ENCODE results near the gene ISM2. TPM values are rescaled to one million over a fixed set of nuclear protein-coding genes. Genes with fewer than 3 reads are reported as not detected.

Gene ISM2
- total and polyA plus RNA-seq, 9 of the 15 experiments (the other 6 are each of a cell fraction or from before 2014, with no cell fraction given): 0.08 to 0.11 TPM; not detected in 7

- H3K4me1 ChIP-seq (replicated peaks in 1 of 2; ENCODE audit: control insufficient read depth in 2 of 2, insufficient read depth in 2 of 2, low read length in 2 of 2): peaks cover 7 to 11% of the 10 kb centered on the region in 2 experiments; a peak in 3 of 5 replicates
- H3K36me3 ChIP-seq (ENCODE audit: control insufficient read depth, insufficient read depth, low read length): peaks cover 36% of the 10 kb centered on the region
- WGBS (ENCODE audit: insufficient coverage, low coverage, missing lambda C conversion rate): under 1% methylated on average over 42 of the region's 50 CpGs
- peaks cover 12% of the 10 kb centered on the region; the same call in 1 of the 2 replicates for H4K20me1 ChIP-seq (replicated peaks; ENCODE audit: control insufficient read depth, insufficient read depth, low read length)
- ChIA-PET CTCF (ENCODE audit: low intra/inter-chr PET ratio) (no interaction called here), POLR2A (interaction anchor here (0.6 to 2.2 kb wide), 9 partner anchors 9 to 154 kb away, joined by 3 to 7 read pairs (median 3); no protein-coding TSS in a partner anchor)
- BruUV-seq (replicated peaks): no TSS peak
- peak within 1 kb of the TSS; percentile 92 to 98 for H3K9ac ChIP-seq (ENCODE audit: insufficient read depth in 1 of 2, low read depth in 2 of 2, low read length in 2 of 2)
- peak; percentile 95 for ATAC-seq
- intact Hi-C loops (cut with micrococcal nuclease) (loop anchor here (2.0 to 5.0 kb wide), 6 partner anchors 50 to 190 kb away; partner anchors contain the start of genes GSTZ1, POMT2, SAMD15 and SPTLC2), in situ Hi-C loops (cut with MboI) (no loop called here)
- H3K9me1 ChIP-seq (ENCODE audit: control insufficient read depth, insufficient read depth, low read length): peaks cover 5% of the 10 kb centered on the region
- H3K27me3 ChIP-seq (ENCODE audit: control insufficient read depth in 2 of 2, insufficient read depth in 2 of 2, low read length in 2 of 2): no peaks in the 10 kb centered on the region
- peak within 1 kb of the TSS; percentile 99 for H3K27ac ChIP-seq (ENCODE audit: extremely low read depth, low read depth, low read length)
- peaks cover 48% of the 10 kb centered on the region for H3K79me2 ChIP-seq (ENCODE audit: control insufficient read depth, insufficient read depth, low read length)
- H3K9me3 ChIP-seq (replicated peaks; ENCODE audit: control insufficient read depth, insufficient read depth, low read depth, low read length): no peaks in the 10 kb centered on the region
- FAIRE-seq: peak; percentile 99
- H3K4me2 ChIP-seq (ENCODE audit: insufficient read depth, low read length): peak within 1 kb of the TSS; percentile 97
- peak within 1 kb of the TSS; percentile 96 for H3K4me3 ChIP-seq
- peak within 1 kb of the TSS; percentile 100 for H2AFZ ChIP-seq (ENCODE audit: low read depth, low read length)
- peak; percentile 77 to 96 (median 82) for DNase-seq (ENCODE audit: extremely low read depth in 1 of 4, low spot score in 3 of 4)
- TF ChIP-seq, protein P1, sequence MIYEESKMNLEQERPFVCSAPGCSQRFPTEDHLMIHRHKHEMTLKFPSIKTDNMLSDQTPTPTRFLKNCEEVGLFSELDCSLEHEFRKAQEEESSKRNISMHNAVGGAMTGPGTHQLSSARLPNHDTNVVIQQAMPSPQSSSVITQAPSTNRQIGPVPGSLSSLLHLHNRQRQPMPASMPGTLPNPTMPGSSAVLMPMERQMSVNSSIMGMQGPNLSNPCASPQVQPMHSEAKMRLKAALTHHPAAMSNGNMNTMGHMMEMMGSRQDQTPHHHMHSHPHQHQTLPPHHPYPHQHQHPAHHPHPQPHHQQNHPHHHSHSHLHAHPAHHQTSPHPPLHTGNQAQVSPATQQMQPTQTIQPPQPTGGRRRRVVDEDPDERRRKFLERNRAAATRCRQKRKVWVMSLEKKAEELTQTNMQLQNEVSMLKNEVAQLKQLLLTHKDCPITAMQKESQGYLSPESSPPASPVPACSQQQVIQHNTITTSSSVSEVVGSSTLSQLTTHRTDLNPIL (CRISPR knock-in tag; IDR thresholded peaks at IDR 0.05): no peak
- TF ChIP-seq ZBTB7A (IDR thresholded peaks at IDR 0.05; ENCODE audit: borderline replicate concordance, control insufficient read depth, low read depth, low read length) (no peak), TAL1 (IDR thresholded peaks at IDR 0.05) (no peak), POLR2AphosphoS5 (IDR thresholded peaks at IDR 0.05; ENCODE audit: control insufficient read depth, insufficient read depth, low read depth, low read length) (peak; percentile 51), CCAR2 (IDR thresholded peaks at IDR 0.05; ENCODE audit: low read depth, low read length) (no peak), FOXO4 (CRISPR knock-in tag; IDR thresholded peaks at IDR 0.05) (no peak), ETS2 (tag; IDR thresholded peaks at IDR 0.05; ENCODE audit: borderline replicate concordance, poor library complexity, severe bottlenecking) (no peak), NR1H2 (CRISPR knock-in tag; IDR thresholded peaks at IDR 0.05) (no peak), DEAF1 (CRISPR knock-in tag; IDR thresholded peaks at IDR 0.05) (no peak)
- TF ChIP-seq, protein P2, sequence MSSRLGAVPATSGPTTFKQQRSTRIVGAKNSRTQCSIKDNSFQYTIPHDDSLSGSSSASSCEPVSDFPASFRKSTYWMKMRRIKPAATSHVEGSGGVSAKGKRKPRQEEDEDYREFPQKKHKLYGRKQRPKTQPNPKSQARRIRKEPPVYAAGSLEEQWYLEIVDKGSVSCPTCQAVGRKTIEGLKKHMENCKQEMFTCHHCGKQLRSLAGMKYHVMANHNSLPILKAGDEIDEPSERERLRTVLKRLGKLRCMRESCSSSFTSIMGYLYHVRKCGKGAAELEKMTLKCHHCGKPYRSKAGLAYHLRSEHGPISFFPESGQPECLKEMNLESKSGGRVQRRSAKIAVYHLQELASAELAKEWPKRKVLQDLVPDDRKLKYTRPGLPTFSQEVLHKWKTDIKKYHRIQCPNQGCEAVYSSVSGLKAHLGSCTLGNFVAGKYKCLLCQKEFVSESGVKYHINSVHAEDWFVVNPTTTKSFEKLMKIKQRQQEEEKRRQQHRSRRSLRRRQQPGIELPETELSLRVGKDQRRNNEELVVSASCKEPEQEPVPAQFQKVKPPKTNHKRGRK (tag; IDR thresholded peaks at IDR 0.05): no peak
- TF ChIP-seq, protein P3, sequence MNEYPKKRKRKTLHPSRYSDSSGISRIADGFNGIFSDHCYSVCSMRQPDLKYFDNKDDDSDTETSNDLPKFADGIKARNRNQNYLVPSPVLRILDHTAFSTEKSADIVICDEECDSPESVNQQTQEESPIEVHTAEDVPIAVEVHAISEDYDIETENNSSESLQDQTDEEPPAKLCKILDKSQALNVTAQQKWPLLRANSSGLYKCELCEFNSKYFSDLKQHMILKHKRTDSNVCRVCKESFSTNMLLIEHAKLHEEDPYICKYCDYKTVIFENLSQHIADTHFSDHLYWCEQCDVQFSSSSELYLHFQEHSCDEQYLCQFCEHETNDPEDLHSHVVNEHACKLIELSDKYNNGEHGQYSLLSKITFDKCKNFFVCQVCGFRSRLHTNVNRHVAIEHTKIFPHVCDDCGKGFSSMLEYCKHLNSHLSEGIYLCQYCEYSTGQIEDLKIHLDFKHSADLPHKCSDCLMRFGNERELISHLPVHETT (CRISPR knock-in tag; conservative IDR thresholded peaks at IDR 0.05 in 1 of 2, IDR thresholded peaks at IDR 0.05 in 1 of 2): peak in 1 of 2 experiments; percentile 51; a peak in 1 of 4 replicates
Observed at GRCh38 chr14:77457522-77458248, 40.9 kb downstream of the ISM2 start, which contains the start of the genes AHSA1 and VIPAS39. Gene AHSA1, plus strand, starts transcription at chr14:77458093. Its CDS starts 97 bp downstream, at chr14:77458190. Gene VIPAS39, minus strand, starts transcription at chr14:77457601. Its CDS starts 3,499 bp downstream, at chr14:77454102.
